Loucy (cell line): ENCODE data around the gene ZNF688.
"Not testable (repeated sequence)": the region's sequence is repeated elsewhere in the genome, so short reads cannot be mapped to it uniquely, and the experiment has no call there.

Experiments used
- H2AFZ ChIP-seq: fragments of 200-600 bp; sonication (generic); 2 replicates; pipeline ENCODE4 v1.6.0; 2016; ENCODE audit warnings: antibody characterized with exemption, mild to moderate bottlenecking, low read length, moderate library complexity
- H3F3A ChIP-seq: fragments of 200-600 bp; 2 replicates; pipeline ENCODE4 v1.6.0; 2016; ENCODE audit warnings: antibody characterized with exemption, low read depth, mild to moderate bottlenecking
- H3K27me3 ChIP-seq: fragments of 200-600 bp; sonication (generic); 2 replicates; pipeline ENCODE4 v1.6.1; 2014; ENCODE audit warnings: low read length, mild to moderate bottlenecking; ENCODE audit not compliant: insufficient read depth, poor library complexity, severe bottlenecking
- H3K36me3 ChIP-seq: fragments of 200-600 bp; sonication (generic); 2 replicates; pipeline ENCODE4 v1.6.1; 2016; ENCODE audit warnings: low read length; ENCODE audit not compliant: insufficient read depth
- H3K4me1 ChIP-seq: fragments of 200-600 bp; sonication (generic); 2 replicates; pipeline ENCODE4 v1.5.1; 2014; ENCODE audit warnings: low read length, mild to moderate bottlenecking; ENCODE audit not compliant: insufficient read depth, poor library complexity, severe bottlenecking
- H3K4me2 ChIP-seq: fragments of 200-600 bp; sonication (generic); 2 replicates; pipeline ENCODE4 v1.6.0; 2014; ENCODE audit warnings: antibody characterized with exemption, low read length, low read depth, mild to moderate bottlenecking; ENCODE audit not compliant: poor library complexity, severe bottlenecking
- H3K4me3 ChIP-seq: fragments of 200-600 bp; sonication (generic); 2 replicates; pipeline ENCODE4 v1.5.1; 2014; ENCODE audit warnings: low read length, mild to moderate bottlenecking, mixed read lengths; ENCODE audit not compliant: poor library complexity, severe bottlenecking
- H3K79me2 ChIP-seq: fragments of 200-600 bp; sonication (generic); 2 replicates; pipeline ENCODE4 v1.6.1; 2014; ENCODE audit warnings: low read length; ENCODE audit not compliant: insufficient read depth
- H3K9ac ChIP-seq: fragments of 200-600 bp; sonication (generic); 2 replicates; pipeline ENCODE4 v1.6.0; 2014; ENCODE audit warnings: mild to moderate bottlenecking, low read depth, low read length, moderate library complexity; ENCODE audit not compliant: poor library complexity, severe bottlenecking
- H3K9me2 ChIP-seq: fragments of 200-600 bp; sonication (generic); replicated peaks from 2 replicates; pipeline ENCODE4 v1.6.1; 2016; ENCODE audit warnings: low read depth, low read length, mixed read lengths
- H3K9me3 ChIP-seq: fragments of 200-600 bp; sonication (generic); 2 replicates; pipeline ENCODE4 v1.6.1; 2014; ENCODE audit warnings: mild to moderate bottlenecking, antibody characterized with exemption, low read length, low read depth; ENCODE audit not compliant: insufficient read depth
- H4K20me1 ChIP-seq: fragments of 200-600 bp; sonication (generic); 2 replicates; pipeline ENCODE4 v1.6.0; 2014; ENCODE audit warnings: antibody characterized with exemption, low read length, mild to moderate bottlenecking; ENCODE audit not compliant: insufficient read depth, poor library complexity, severe bottlenecking
- CTCF ChIP-seq: fragments of 200-600 bp; sonication (generic); conservative IDR thresholded peaks from 2 replicates; pipeline ENCODE4 v1.5.1; 2014; ENCODE audit warnings: mild to moderate bottlenecking, antibody characterized with exemption, low read length
- EZH2phosphoT487 ChIP-seq: fragments of 200-600 bp; IDR thresholded peaks from 2 replicates; pipeline ENCODE4 v1.6.1; 2018; ENCODE audit warnings: antibody characterized with exemption, mild to moderate bottlenecking, moderate library complexity, borderline replicate concordance

ZNF688 gene

DNA sequence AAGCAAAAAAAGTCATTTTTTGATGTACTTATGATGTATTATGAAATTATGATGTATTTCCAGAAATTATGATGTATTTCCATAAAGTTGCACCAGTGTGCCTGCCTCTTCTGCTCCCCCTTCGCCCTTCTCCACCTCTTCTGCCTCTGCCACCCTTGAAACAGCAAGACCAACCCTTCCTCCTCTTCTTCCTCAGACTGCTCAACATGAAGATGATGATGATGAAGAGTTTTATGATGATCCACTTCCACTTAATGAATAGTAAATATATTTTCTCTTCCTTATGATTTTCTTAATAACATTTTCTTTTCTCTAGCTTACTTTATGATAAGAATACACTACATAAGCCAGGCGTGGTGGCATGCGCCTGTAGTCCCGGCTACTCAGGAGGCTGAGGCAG, 21.4 kb upstream of the ZNF688 start:
- no peak overlapping the region for H3K9ac ChIP-seq
- H3K4me2 ChIP-seq: no peak overlapping the region
- H3K36me3 ChIP-seq: no peaks in the 10 kb centered on the region
- no peaks in the 10 kb centered on the region for H3F3A ChIP-seq
- H3K4me1 ChIP-seq: peaks cover 3% of the 10 kb centered on the region
- H2AFZ ChIP-seq: no peak overlapping the region
- peaks cover 10% of the 10 kb centered on the region for H3K79me2 ChIP-seq
- H3K9me2 ChIP-seq: no peaks in the 10 kb centered on the region
- no peaks in the 10 kb centered on the region for H3K27me3 ChIP-seq
- TF ChIP-seq CTCF (no peak), EZH2phosphoT487 (no peak)
- H3K4me3 ChIP-seq: no peak overlapping the region
- no peaks in the 10 kb centered on the region for H4K20me1 ChIP-seq
- no peaks in the 10 kb centered on the region for H3K9me3 ChIP-seq

DNA sequence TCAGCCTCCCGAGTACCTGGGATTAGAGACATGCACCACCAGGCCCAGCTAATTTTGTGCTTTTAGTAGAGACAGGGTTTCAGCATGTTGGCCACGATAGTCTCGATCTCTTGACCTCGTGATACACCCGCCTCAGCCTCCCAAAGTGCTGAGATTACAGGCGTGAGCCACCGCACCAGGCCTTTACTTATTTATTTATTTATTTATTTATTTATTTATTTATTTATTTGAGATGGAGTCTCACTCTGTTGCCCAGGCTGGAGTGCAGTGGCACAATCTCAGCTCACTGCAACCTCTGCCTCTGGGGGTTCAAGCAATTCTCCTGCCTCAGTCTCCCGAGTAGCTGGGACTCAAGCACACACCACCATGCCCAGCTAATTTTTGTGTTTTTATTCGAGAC, 19.4 kb upstream of the ZNF688 start:
- H3F3A ChIP-seq, H2AFZ ChIP-seq, H3K36me3 ChIP-seq, H3K4me1 ChIP-seq, H3K4me2 ChIP-seq, H3K4me3 ChIP-seq, H3K9me2 ChIP-seq, H3K9me3 ChIP-seq, H3K9ac ChIP-seq, H3K27me3 ChIP-seq, H4K20me1 ChIP-seq: not testable (repeated sequence)
- peaks cover 30% of the 10 kb centered on the region for H3K79me2 ChIP-seq

DNA sequence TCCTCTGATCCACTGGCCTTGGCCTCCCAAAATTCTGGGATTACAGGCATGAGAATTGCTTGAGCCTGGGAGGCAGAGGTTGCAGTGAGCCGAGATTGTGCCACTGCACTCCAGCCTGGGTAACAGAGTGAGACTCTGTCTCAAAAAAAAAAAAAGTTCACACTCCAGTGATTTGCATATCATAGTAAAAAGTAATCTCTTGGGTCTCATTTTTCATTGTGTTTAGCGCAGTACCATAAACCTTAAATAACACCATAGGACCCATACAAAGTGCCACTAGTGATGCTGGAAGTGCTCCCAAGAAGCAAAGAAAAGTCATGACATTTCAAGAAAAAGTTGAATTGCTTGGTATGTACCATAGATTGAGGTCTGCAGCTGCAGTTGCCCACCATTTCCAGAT, 18.1 kb upstream of the ZNF688 start:
- not testable (repeated sequence) for H2AFZ ChIP-seq, H4K20me1 ChIP-seq, H3F3A ChIP-seq, H3K4me1 ChIP-seq, H3K36me3 ChIP-seq, H3K4me3 ChIP-seq, H3K4me2 ChIP-seq, H3K9ac ChIP-seq, H3K9me2 ChIP-seq, H3K9me3 ChIP-seq, H3K27me3 ChIP-seq
- peaks cover 42% of the 10 kb centered on the region for H3K79me2 ChIP-seq

- peaks cover 3% of the 10 kb centered on the region for H3K27me3 ChIP-seq
- H3K36me3 ChIP-seq: no peaks in the 10 kb centered on the region
- H3K9me2 ChIP-seq: no peaks in the 10 kb centered on the region
- H3K9me3 ChIP-seq: no peaks in the 10 kb centered on the region
- H3K4me3 ChIP-seq: no peak overlapping the region
- TF ChIP-seq CTCF (no peak), EZH2phosphoT487 (no peak)
- peaks cover 16% of the 10 kb centered on the region for H3K4me1 ChIP-seq
- H2AFZ ChIP-seq: no peak overlapping the region
- no peaks in the 10 kb centered on the region for H4K20me1 ChIP-seq
- H3K4me2 ChIP-seq: no peak overlapping the region
- peaks cover 51% of the 10 kb centered on the region for H3K79me2 ChIP-seq
- H3F3A ChIP-seq: no peaks in the 10 kb centered on the region
- H3K9ac ChIP-seq: no peak overlapping the region
Observed at GRCh38 chr16:30588651-30589050, 17.1 kb upstream of the ZNF688 start.
